D341Med (cell line): ENCODE data around the gene ITSN2.
"Not testable (repeated sequence)": the region's sequence is repeated elsewhere in the genome, so short reads cannot be mapped to it uniquely, and the experiment has no call there.

Experiments used
- DNase-seq: peaks from one replicate; pipeline ENCODE4 v3.0.0; 2012; ENCODE audit warnings: low spot score

The ITSN2 gene

GRCh38 chr2:24360050-24360962 is at the start of gene ITSN2:
Gene ITSN2, minus strand, starts transcription at chr2:24360536. Its CDS starts 32,454 bp downstream, at chr2:24328082.
- peak; percentile 87 for DNase-seq

- no peak for DNase-seq
These were observed 48.8 kb upstream of the ITSN2 start for GRCh38 chr2:24409171-24409570.

- DNase-seq, result not testable (repeated sequence)
These were observed 48.4 kb upstream of the ITSN2 start for GRCh38 chr2:24408704-24409103.

- no peak for DNase-seq
These were observed 44.2 kb upstream of the ITSN2 start for GRCh38 chr2:24404491-24404921.

DNA sequence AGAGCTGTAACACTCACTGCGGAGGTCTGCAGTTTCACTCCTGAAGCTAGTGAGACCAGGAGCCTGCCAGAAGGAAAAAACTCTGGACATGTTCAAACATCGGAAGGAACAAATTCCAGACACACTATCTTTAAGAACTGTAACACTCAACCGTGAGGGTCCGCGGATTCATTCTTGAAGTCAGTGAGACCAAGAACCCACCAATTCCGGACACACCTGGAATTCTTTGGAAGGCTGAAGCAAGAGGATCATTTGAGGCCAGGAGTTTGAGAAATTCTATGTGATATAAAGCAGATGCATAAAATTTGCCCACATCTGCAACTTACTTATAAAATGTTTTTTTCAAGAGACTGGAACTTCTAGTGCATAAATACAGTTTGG is 43.5 kb upstream of the ITSN2 start:
- no peak for DNase-seq

DNA sequence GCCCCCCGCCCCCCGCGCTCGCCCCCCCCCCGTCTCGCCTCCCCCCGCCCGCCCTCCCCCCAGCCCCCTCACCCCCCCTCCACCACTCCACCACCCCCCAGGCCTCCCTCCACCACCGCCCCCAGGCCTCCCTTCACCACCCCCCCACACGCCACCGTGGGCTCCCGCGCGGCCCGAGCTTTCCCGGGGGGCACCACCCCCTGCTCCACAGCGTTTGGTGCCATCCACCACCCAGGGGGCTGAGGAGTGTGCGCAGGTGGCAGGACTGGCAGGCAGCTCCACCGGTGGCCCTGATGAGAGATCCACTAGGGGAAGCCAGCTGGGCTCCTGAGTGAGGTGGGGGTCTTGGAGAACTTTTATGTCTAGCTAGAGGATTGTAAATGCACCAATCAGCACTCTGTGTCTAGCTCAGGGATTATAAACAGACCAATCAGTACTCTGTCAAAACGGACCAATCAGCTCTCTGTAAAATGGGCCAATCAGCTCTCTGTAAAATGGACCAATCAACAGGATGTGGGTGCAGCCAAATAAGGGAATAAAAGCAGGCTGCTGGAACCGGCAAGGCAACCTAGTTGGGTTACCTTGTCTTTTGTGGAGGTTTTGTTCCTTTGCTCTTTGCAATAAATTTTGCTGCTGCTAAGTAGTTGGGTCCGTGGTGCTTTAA is 43.0 kb upstream of the ITSN2 start:
- DNase-seq, result no peak

DNA sequence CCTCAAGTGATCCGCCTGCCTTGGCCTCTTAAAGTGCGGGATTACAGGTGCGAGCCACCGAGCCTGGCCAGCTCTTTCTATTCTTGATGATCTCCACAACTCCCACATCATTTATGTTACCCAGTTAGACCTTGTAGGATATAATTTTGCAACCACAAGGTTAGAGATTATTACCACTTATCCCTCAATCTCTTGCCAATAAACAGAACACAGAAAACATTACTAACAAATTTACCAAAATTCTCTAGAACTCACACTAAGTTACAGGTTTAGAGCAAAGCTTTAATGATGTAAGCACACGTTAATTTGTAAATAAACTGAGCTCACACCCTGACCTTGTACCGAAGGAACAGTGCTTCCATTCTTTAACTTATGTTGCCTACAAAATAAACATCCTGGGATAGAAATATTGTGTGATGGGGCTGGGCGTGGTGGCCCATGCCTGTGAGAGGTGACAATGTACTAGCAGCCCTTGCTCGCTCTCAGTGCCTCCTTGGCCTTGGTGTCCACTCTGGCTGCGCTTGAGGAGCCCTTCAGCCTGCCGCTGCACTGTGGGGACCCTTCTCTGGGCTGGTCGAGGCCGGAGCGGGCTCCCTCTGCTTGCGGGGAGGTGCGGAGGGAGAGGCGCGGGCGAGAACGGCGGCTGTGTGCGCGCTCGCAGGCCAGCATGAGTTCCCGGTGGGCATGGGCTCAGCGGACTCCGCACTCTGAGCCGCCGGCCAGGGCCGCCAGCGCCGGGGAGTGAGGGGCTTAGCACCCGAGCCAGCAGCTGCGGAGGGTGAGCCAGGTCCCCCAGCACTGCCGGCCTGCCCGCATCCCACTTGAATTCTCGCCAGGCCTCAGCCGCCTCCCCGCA is 42.1 kb upstream of the ITSN2 start:
- DNase-seq, result no peak

DNA sequence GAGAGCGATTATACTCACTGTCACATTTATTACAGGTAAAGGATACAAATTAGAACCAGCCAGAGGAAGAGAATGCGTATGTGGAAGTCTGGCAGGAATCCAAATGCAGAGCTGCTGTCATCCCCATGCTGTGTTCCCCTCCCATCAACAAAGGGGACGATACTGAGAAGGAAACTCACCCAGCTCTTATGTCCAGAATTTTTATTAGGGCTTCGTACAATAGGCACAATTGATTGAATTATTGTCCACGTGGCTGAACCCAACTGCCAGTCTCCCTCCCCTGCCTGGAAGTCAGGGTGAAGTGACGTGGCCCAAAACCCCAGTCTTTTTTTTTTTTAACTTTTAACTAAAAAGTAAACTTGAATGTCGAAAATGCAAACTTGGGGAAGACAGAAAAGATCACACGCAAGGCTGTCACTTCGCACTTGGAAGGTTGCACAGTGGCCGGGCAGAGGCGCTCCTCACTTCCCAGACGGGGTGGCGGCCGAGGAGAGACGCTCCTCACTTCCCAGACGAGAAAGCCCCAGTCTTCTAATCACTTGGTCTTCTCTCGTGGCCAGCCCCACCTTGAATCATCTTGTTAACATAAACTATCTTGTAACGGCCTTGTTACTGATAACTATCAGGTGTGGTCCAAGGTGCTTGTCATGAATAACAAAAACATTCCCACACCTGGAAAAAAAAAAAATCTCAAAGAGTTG is 40.0 kb upstream of the ITSN2 start:
- DNase-seq, result no peak

- no peak for DNase-seq
These were observed 39.3 kb upstream of the ITSN2 start for GRCh38 chr2:24399434-24400206.

GRCh38 chr2:24394998-24395397 is 34.7 kb upstream of the ITSN2 start:
- DNase-seq, result no peak

GRCh38 chr2:24392542-24393059 is 32.3 kb upstream of the ITSN2 start:
- DNase-seq, result no peak

- no peak for DNase-seq
These were observed 25.0 kb upstream of the ITSN2 start for GRCh38 chr2:24385366-24385765.

DNA sequence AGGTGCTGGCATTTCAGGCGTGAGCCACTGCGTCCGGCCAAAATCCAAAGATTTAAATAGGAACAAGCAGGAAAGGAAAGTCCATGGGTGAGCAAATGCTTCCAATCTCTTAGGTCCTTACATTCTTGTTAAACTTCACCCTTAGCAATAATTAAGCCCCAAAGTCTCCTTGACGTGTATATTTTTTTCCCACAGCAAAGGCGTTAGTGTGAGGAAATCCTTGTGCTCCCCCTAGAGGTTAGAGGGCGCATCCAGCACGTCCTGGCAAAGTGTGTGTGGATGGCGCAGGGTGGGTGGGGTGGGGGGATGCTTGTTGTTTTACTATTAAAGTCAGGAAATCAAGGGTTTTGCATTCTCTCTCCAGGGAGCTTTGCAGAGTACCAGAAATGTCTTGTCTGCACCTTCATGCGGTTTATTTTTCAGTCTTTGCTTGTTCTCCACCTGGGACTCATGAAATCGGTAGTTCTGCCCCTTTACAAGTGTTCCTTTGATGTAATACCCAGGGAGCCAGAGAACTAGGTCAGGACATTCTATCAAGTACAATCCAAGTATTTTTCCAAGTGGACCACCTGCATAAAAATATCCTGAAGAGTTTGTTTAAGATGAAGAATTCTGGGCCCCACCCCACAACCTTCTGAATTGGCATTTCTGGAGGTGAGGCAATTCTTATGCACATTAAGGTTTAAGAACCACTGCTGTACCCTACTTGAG is 22.2 kb upstream of the ITSN2 start:
- peak; percentile 80 for DNase-seq

DNA sequence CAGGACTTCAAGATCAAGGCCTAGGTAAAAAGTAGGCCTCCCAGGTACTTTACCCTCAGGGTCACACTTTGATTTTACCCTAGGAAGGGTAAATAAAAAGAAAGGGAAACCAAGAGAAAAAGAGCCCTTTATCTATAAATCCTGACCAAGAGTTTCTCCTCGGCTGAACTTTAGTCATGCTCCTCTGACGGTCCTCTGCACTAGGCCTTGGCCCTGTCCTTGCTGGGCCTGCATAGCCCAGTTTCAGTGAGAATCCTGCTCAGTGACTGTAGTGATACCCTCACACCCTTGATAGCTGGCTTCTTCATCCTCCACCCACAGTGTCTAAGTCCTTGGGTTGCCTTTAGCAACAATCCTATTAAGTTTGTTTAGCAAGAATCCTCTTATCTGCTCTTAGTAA is 20.5 kb upstream of the ITSN2 start:
- peak; percentile 46 for DNase-seq

- DNase-seq, result no peak
These were observed 15.2 kb upstream of the ITSN2 start for GRCh38 chr2:24375349-24376087.

DNA sequence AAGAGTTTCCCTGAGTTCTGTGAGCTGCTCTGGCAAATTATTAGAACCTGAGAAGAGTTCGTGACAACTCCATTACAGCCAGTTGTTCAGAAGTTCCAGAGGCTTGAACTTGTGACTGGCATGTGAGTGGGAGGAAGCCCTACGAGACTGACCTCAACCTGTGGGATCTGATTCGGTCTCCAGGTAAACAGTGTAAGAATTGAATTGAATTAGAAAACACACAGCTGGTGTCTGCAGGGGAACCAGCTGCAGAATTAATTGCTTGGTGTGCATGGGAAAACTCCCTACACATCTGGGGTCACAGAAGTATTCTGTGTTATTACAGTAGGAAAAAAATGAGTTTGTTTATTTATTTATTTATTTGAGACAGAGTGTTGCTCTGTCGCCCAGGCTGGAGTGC is 14.0 kb upstream of the ITSN2 start:
- DNase-seq, result no peak

- no peak for DNase-seq
These were observed 11.7 kb upstream of the ITSN2 start for GRCh38 chr2:24372033-24372432.

DNA sequence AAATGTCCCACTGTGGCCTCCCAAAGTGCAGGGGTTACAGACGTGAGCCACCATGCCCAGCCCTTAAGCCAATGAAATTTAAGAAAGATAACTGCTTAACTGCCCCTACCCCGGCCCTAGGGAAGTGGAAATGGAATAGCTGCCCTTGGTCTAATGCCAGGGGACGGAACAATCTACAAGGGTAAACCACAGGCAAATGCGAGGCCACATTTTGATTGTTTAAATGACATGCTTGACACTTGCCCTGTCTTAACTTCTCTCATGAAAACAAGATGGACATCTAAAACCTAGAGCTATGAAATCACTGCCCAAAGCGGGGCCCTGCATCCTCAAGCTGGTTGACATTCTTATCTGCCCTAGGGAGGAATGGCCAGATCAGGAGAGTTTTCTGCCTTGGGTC is 5.5 kb upstream of the ITSN2 start:
- no peak for DNase-seq

GRCh38 chr2:24365051-24365450 is 4.7 kb upstream of the ITSN2 start:
- DNase-seq, result peak; percentile 15
